ENCODE data around the gene ZNF844. TPM values are rescaled to one million over a fixed set of nuclear protein-coding genes. Genes with fewer than 3 reads are reported as not detected.

Gene ZNF844
- total RNA-seq, 4 donors from 2014 or later = 2.9 to 6.3 (median 3.8) TPM

DNA sequence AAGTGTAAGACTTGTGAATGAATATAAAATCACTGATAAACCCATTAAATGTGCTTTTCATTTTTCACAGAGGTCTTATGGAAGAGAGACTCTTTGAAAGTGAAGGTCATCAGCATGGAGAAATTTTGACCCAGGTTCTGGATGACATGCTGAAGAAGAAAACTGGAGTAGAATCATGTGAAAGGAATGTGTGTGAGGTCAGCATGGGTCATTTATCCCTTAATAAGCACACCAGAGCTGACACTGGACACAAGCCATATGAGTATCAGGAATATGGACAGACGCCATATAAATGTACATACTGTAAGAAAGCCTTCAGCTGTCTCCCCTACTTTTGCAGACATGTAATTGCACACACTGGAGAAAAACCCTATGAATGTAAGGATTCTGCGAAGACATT is 46.6 kb downstream of the ZNF844 start:
- WGBS, 2 donors = 45 to 46% methylated on average over 2 of the region's 2 CpGs
- Histone ChIP-seq H3K36me3 (peaks cover 0 to 36% (median 5%) of the 10 kb centered on the region in 3 donors), H3K4me3 (no peak overlapping the region), H3K4me1 (no peaks in the 10 kb centered on the region), H3K9me3 (peaks cover 0 to 71% (median 20%) of the 10 kb centered on the region in 3 donors), H3K27me3 (no peaks in the 10 kb centered on the region), H3K27ac (no peak overlapping the region)
- intact Hi-C loops (cut with DNase I) = no loop called here
- DNase-seq = no peak
- no peak for TF ChIP-seq POLR2A (IDR thresholded peaks at IDR 0.05)
- TF ChIP-seq, protein P1, sequence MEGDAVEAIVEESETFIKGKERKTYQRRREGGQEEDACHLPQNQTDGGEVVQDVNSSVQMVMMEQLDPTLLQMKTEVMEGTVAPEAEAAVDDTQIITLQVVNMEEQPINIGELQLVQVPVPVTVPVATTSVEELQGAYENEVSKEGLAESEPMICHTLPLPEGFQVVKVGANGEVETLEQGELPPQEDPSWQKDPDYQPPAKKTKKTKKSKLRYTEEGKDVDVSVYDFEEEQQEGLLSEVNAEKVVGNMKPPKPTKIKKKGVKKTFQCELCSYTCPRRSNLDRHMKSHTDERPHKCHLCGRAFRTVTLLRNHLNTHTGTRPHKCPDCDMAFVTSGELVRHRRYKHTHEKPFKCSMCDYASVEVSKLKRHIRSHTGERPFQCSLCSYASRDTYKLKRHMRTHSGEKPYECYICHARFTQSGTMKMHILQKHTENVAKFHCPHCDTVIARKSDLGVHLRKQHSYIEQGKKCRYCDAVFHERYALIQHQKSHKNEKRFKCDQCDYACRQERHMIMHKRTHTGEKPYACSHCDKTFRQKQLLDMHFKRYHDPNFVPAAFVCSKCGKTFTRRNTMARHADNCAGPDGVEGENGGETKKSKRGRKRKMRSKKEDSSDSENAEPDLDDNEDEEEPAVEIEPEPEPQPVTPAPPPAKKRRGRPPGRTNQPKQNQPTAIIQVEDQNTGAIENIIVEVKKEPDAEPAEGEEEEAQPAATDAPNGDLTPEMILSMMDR (IDR thresholded peaks at IDR 0.05) = no peak

DNA sequence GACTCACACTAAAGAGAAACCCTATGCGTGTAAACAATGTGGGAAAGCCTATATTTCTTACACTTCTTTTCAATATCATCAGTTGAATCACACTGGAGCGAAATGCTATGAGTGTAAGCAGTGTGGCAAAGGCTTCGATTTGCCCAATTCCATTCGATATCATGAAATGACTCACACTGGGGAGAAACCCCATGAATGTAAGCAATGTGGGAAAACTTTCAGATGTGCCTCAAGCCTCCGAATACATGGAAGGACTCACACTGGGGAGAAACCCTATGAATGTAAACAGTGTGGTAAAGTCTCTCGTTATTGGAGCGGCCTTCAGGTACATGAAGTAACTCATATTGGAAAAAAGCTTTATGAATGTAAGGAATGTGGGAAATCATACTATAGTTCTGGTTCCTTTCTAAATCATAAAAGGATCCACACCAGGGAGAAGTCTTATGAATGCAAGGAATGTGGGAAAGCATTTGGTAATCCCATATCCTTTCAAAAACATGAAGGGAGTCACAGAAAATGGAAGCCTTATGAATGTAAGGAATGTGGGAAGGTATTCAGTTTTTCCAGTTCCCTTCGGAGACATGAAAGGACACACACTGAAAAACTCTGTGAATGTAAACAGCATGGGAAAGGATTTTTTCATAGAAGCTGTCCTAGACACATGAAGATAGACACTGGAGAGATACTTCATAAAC is 47.6 kb downstream of the ZNF844 start:
- intact Hi-C loops (cut with DNase I) = no loop called here
- Histone ChIP-seq H3K4me1 (no peaks in the 10 kb centered on the region), H3K27ac (no peak overlapping the region), H3K9me3 (peaks cover 0 to 62% (median 20%) of the 10 kb centered on the region in 3 donors), H3K4me3 (no peak overlapping the region), H3K27me3 (no peaks in the 10 kb centered on the region), H3K36me3 (peaks cover 0 to 36% (median 5%) of the 10 kb centered on the region in 3 donors)
- 91 to 93% methylated on average over 8 of the region's 8 CpGs for WGBS, 2 donors
- no peak for DNase-seq
- TF ChIP-seq, protein P1 (IDR thresholded peaks at IDR 0.05) = no peak
- no peak for TF ChIP-seq POLR2A (IDR thresholded peaks at IDR 0.05)

DNA sequence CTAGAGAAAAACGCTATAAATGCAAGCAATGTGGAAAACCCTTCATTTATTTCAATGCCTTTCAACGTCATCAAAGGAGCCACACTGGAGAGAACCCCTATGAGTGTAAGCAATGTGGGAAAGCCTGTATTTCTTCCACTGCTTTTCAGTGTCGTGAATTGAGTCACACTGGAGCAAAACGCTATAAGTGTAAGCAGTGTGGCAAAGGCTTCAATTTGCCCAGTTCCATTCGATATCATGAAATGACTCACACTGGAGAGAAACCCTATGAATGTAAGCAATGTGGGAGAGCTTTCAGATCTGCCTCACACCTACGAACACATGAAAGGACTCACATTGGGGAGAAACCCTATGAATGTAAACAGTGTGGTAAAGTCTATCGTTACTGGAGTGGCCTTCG is 48.2 kb downstream of the ZNF844 start:
- H3K27ac ChIP-seq = no peak overlapping the region
- no peak overlapping the region for H3K4me3 ChIP-seq
- DNase-seq = no peak
- TF ChIP-seq, protein P1 (IDR thresholded peaks at IDR 0.05) = no peak
- no peak for TF ChIP-seq POLR2A (IDR thresholded peaks at IDR 0.05)
- peaks cover 0 to 62% (median 20%) of the 10 kb centered on the region in 3 donors for H3K9me3 ChIP-seq
- 75 to 87% methylated on average over 8 of the region's 8 CpGs for WGBS, 2 donors
- intact Hi-C loops (cut with DNase I) = no loop called here
- no peaks in the 10 kb centered on the region for H3K27me3 ChIP-seq
- H3K4me1 ChIP-seq = no peaks in the 10 kb centered on the region
- peaks cover 0 to 36% (median 5%) of the 10 kb centered on the region in 3 donors for H3K36me3 ChIP-seq

DNA sequence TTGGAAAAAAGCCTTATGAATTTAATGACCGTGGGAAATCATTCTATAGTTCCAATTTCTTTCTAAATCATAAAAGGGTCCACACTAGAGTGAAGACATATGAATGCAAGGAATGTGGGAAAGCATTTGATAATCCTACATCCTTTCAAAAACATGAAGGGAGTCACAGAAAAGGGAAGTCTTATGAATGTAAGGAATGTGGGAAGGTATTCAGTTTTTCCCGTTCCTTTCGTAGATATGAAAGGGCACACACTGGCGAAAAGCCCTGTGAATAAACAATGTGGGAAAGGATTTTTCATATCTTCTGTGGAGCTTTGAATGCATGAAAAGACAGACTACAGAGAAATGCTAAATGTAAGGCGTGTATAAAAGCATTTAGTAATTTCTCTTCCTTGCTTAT is 48.6 kb downstream of the ZNF844 start:
- H3K36me3 ChIP-seq = peaks cover 0 to 36% (median 5%) of the 10 kb centered on the region in 3 donors
- 89% methylated on average over 5 of the region's 5 CpGs for WGBS, 2 donors
- no peak for TF ChIP-seq POLR2A (IDR thresholded peaks at IDR 0.05)
- TF ChIP-seq, protein P1 (IDR thresholded peaks at IDR 0.05) = no peak
- no peaks in the 10 kb centered on the region for H3K27me3 ChIP-seq
- H3K9me3 ChIP-seq = peaks cover 0 to 62% (median 20%) of the 10 kb centered on the region in 3 donors
- no peak overlapping the region for H3K27ac ChIP-seq
- no peaks in the 10 kb centered on the region for H3K4me1 ChIP-seq
- H3K4me3 ChIP-seq = no peak overlapping the region
- DNase-seq = no peak
- intact Hi-C loops (cut with DNase I) = no loop called here

DNA sequence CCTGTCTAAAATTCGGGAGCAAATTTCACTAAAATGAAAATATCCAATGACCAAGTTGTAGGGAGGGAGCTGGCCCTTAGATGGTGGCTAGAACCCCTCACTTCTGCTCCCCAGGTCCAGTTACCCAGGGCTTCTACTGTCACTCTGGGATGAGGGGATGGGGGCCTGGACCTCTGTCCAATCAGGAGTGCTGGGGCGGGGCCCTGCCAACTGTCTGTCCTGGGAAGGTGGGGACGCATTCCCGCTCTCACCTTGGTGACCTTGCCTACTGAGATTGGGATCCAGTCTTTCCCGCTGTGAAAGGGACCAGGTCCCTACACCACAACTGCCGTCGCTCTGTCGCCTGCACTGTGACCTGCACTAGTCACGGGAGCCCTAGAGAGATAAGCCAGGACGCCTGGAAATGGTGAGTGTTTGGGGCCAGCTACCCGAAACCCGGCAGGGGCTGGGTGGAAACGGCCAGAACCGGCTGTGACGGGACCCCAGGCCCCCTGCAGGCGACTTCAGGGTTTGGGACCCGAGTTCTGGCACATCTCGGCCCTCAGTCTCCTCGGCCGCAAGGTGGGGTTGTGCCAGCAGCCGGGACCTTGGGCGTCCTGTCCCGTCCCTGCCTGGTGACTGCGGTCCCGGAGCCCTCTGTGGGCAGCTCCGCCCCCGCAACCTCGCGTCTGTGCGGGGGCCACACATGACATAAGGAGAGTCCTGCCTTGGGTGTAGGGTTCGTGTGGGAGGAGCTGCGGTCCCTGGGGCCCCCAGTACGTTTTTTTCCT is 52.9 kb downstream of the ZNF844 start:
- Histone ChIP-seq H3K36me3 (peaks cover 0 to 12% (median 0%) of the 10 kb centered on the region in 3 donors), H3K4me1 (no peaks in the 10 kb centered on the region), H3K27ac (no peak overlapping the region), H3K9me3 (peaks cover 0 to 24% (median 2%) of the 10 kb centered on the region in 3 donors), H3K4me3 (no peak overlapping the region), H3K27me3 (no peaks in the 10 kb centered on the region)
- TF ChIP-seq, protein P1 (IDR thresholded peaks at IDR 0.05) = no peak
- DNase-seq = no peak
- 77 to 83% methylated on average over 2 to 3 of the region's 33 CpGs for WGBS, 2 donors
- intact Hi-C loops (cut with DNase I) = no loop called here

All from esophagus squamous epithelium (tissue), 5 donors.